Activated CD4-positive, CD25-positive, alpha-beta regulatory T cell treated with anti-CD3 and anti-CD28 coated beads, Interleukin-2, amount 50 U/mL, for 24 hours (primary cell): ENCODE results near the gene VPS35.

Experiments used
- ATAC-seq, 2 donors: fragments of 150-1000 bp; cut with Tn5 transposase; one replicate each; pipeline ENCODE4 v1.10.0; 2021; ENCODE audit warnings: mild to moderate bottlenecking in 1 of 2, moderate library complexity in 1 of 2

The VPS35 gene

DNA sequence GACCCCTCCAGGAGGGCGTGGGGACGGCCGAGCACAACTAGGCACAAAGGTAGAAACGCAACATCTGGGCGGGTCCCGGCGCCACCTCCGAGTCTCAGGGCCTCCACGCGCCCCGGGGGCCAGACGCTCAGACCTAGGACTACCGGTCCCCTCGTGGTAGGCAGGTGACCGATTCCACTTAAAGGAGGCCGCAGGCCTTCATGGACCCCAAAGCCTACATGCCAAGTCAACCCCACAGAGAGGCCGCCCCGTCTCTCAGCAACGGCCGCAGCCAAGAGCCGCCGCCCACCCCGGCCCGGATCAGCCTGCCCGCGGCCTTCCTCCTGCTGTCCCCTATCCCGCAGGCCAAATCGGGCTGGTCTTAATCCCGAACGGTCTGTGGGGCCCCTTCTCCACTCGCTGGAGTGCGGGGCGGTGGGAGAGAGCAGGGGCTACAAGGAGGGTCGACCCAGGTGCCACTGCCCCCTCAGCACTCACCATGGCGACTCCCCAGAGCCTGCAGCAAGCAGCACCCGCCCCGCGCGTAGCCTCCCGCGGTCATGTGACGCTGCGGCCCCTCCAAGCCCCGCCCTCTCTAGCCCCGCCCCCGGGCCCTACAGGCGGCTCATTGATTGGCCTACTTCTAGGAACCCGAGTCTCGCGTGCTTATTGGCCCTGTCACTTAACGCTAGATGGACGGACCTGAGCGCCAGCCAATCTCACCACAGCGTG, at the start of gene VPS35:
Gene VPS35, minus strand, starts transcription at position 525 of the 711 bp plus-strand sequence. Its CDS starts 45 bp downstream, at position 480.
- peak; percentile 91 to 92 for ATAC-seq

DNA sequence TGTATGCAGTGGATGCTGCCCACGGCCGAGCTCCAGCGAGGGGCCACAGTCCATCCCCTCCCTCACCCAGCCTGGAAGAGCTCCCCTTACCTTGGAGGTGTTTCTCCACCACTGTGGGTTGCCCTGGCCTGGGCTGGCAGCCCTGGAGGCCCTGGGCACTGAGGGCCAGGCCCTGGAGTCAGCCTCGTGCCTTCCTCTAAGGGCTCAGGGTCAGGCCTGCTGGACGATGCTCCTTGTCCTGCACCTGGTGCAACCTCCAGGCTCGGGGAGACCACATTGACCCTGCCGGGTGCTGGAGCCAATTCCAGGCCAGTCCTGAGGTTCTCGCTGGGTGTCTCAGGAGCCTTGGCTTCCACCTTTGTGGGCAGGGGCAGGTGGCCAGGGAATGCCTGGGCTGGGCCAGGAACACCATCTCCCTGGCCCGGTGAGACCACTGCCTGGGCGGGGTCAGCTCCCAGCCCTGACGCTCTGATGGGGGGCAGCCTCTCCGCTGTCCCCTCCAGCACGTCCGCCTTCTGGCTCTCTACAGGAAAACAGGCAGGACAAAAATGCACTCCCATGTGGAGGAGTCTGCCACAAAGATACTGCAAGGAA, 48.7 kb upstream of the VPS35 start:
- no peak for ATAC-seq

DNA sequence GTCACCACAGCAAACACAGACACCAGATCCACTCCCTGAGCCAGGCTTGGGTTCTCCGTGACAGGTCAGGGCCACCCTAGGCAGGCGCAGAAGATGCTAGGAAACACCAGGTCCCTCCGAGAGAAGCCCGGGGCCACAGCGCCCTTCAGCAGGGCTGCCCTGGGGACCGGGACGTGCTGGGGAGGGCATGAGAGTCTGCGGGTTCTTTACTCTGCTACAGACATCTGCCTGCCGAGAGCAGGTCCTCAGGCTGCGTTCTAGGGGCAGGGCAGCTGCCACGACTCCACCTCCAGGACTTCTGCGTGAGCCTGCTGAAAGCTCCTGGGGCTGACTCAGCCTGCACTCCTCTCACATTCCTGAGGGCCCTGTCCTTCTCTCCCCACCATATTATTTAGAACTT, 47.7 kb upstream of the VPS35 start:
- ATAC-seq: no peak

DNA sequence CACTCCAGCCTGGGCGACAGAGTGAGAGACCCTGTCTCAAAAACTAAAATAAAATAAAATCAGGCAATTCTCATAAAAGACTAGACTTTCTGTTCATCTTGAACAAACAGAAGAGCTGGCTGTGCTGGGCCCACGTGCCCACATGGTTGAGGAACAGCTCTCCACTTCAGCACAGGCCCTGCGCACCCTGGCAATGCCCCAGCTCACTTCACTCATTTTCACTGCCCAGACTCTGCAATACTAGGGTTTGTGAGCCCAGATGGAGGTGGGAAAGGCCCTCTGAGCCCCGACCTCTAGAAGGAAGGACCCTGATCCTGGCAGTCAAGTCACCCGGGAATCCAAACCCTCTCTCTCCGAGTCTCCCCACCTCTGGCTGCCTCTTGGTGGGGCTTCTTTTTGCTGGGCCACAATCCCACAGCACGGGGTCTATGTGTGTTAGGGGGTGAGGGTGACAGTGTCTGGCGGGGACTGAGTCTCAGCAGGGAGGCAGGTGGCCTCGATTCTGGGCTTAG, 44.4 kb upstream of the VPS35 start:
- ATAC-seq: no peak

DNA sequence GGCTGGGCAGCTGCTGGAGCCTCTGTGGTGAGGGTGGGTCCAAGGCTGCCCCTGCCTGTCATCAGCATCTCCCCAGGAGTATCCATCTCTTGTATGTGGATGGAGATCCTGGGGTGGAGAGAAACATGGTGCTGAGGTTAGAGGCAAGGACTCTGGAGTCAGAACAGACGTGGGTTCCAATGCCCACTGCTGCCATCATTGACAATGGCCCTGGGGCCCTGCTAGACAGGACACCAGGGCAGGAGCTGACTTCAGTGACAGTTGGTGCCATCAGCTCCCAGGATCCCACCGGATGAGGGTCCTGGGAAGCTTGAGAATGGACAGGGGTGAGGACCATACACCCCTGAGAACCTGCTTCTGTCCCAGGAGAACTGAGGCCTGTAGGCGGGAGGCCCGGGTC, 43.6 kb upstream of the VPS35 start:
- ATAC-seq: no peak

DNA sequence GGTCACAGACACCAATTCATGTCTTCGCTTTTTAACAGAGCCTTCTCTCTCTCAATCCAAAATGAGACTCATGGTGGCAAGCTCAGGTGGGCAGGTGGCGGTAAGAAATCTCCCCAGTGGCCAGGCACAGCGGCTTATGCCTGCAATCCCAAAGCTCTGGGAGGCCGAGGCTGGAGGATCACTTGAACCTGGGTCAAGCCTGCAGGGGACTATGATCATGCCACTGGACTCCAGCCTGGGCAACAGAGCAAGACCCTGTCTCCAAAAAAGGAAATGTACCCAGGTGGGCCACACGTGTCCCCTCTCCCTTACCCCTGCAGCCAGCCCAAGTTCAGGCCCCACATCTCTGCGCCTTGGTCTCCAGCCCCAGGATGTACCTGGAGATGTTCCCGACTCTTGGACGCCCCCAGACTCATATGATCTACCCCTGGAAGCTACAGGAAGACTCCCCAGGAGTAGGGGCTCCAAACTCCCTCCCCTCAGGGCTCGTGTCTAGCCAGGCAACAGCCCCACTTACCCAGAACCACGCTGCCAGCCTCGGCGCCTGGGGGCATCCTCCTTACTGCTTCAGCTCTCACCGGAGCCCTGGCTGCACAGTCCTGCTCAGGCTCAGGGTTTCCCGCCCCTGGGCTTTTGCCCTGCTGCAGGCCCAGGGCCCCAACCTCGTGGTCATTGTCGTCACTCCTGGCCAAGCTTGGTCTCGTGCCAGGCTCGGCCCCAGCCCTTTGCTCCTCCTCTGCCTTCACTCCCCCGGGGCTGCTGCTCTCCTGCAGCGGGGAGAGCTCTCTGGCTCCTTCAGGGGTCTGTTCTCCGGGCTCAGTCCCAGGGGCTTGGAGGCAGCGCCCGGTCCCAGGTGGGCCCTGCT, 42.9 kb upstream of the VPS35 start:
- no peak for ATAC-seq

DNA sequence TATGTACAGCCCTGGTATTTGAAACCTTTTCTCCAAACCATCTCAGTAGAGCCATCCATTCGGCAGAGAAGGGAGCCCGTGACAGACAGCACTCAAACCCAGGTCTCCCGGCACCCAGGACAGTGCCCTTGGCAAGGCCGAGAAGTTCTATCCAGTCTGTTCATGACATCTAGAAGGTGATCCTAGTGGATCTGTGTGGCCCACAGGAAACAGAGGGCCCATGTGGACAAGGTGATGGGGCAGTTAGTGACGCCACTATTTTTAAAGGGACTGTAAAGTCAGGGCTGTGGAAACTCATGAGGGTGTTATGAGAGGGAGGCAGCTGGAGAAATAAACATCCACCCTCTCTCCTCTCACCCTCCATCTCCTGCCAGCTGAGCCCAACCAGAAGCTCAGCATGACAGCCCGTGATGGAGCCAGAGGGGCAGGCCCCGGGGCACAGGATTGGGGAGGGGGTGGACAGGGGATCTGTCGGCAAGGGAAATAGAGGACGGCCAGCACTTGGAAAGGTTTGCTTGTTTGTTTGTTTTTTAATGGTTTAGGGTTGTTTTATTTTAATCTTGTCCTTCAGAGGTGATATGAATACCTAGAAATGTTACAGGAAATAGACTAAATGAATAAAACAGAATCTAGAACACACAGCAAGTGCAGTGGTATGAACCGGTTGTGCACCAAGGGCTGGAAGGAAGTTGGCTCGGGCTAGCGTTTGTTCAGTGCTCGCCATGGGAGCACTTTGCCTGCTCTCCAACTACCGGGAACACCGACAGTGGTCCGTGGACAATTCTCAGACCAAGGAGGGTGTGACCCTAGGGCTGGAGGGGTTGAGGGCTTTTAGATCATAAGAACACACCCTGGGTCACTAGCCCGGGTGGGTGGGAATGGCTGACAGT, 42.1 kb upstream of the VPS35 start:
- ATAC-seq: no peak

DNA sequence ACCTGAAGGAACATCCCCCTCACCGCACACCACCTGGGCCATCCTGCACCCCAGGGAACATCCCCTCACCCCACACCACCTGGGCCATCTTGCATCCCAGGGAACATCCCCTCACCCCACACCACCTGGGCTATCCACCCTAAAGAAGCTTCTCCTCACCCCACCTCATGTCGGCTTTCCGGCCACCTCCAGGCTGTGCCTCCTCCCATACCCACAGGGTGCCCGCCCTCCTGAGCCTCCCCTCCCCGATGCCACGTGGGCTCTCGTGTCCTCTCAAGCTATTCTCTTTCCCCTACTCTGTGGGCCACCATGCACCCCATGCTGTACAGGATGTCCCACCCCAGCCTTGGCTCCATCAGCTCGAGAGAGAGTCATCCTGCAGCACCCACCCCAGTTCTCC, 41.1 kb upstream of the VPS35 start:
- ATAC-seq: no peak

DNA sequence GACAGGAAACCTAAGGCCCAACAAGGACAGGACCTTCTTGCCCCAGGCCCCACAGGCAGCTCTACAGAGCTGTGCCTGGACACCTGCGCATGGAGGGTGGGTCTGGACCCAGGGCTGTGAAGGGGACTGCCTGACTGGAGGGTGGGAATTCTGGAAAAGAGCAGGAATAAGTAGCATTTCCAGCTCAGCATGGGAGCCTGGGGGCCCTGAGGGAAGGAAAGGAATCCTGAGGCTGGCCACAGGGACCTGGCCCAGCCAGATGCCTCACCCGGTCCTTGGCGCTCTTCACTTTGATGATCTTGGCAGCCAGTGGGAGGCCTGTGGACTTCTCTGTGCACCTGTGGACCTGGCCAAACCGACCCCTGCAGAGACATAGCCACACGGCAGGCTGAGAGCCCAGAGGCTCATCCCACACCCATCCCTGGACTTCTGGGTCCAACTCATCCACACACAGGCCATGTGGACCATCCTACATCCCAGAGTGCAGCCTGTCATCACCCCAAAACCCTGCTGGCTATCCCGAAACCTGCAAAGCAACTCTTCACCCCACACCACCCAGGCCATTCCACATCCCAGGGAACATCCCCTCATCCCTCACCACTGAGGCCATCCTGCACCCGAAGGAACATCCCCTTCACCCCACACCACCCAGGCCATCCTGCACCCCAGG, 40.5 kb upstream of the VPS35 start:
- ATAC-seq: no peak

DNA sequence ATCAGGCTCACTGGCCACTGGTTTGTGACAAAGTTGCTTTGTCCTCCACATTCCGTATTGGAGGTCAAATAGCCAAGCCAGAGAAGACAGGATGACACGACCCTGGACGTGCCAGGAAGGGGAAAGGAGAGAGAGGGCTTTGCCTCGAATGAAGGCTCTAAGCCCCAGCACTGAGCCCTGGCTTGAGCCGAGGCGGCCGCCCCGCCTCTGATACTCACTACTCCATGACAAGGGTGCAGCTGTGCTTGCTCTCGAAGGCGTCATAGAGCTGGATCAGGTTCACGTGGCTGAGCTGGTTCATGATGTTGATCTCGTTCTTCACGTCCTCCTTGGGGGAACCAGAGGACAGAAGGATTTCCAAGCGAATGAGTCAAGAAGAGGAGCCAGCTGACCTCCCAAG, 39.8 kb upstream of the VPS35 start:
- ATAC-seq: no peak

DNA sequence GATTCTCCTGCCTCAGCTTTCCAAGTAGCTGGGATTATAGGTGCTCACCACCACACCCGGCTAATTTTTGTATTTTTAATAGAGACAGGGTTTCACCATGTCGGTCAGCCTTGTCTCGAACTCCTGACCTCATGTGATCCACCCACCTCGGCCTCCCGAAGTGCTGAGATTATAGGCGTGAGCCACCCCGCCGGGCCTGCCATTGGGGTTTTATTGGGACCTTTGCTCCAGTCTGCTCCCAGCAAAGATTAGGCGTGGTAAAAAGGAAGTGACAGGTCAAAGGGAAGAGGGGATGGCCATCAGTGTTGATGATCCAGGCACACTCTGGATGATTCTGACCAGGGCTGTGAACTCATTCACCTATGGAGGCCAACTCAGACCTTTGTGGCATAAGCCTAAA, 38.7 kb upstream of the VPS35 start:
- no peak for ATAC-seq

DNA sequence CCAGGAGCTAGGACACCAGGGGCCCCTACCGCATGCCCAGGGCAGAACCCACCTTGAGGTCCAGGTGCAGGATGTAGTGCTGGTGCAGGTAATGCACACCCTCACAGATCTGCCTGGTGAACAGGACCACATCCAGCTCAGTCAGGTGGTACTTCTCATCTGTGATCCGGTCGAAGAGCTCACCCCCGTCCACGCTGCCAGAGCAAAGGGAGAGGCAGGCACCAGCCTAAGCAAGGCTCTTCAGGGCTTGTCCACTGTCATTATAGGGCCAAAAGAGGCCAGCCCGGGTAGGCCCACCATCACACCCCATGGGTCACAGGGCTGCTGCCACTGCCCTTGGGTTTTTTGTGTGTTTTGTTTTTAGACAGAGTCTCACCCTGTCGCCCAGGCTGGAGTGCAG, 38.2 kb upstream of the VPS35 start:
- no peak for ATAC-seq

DNA sequence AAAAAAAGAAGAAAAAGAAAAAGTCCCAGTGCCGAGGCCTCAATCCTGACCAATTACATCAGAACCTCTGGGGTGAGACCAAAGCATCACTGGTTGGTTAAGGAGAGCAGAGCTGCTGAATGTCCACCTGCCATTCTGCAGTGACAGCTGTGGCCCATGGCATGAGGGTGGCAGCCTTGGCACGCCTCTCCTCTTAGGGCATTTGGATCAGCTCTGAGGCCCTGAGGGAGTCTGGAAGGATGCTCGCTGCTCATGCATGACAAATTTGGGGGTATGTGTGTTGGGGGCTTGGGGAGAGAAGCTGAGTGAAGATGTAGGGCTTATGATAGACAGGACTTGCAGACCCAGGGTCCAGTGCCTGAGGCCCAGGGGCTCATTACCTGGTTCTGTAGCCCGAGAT, 32.9 kb upstream of the VPS35 start:
- no peak for ATAC-seq

DNA sequence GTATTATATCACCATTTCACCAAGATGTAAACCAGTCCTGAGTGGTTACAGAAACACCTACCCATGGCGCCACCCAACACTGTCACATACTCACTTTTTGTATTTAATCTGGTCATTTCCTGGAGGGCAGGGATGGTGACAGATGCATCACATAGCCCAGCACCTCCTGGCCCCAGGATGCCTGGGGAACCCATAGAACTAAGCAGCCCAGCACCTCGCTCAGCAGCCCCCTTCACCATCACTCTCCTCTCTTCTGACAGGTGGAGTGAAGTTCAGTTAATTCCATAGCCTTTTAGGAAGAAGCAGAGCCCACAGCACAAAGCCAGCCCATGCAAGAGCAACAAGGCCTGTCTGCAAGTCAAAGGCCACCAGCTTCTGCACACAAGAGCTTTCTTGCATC, 31.6 kb upstream of the VPS35 start:
- no peak for ATAC-seq

DNA sequence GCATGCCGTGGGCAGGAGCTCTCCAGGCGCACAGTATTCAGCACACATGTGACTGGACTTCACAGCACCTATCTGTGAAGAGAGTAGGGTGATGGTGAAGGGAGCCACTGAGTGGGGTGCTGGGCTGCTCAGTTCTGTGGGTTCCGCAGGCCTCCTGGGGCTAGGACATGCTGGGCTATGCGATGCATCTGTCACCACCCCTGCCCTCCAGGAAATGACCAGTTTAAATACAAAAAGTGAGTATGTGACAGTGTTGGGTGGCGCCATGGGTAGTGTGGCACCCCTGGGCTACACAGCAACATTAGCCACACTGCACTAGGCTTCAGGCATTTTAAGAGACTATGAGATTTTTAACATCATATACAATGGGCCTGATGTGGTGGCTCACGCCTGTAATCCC, 30.6 kb upstream of the VPS35 start:
- no peak for ATAC-seq

DNA sequence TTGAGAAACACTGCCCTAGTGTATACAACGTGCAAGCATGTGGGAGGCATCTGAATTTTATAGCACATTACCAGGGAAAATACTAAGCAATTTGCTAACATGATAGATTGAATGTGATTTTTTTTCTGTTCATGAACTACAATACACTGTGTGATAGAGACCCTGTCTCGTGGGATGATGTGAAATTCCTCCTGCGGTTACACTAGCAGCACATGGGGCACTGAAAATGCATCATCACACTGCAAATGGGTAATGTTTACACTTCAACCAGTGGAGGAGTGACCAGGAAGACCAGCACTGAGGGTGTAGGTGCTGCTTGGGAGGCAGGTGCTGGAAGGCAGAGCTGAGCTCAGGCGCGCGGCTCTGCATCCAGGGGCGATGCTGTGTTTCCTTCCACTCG, 29.2 kb upstream of the VPS35 start:
- no peak for ATAC-seq

DNA sequence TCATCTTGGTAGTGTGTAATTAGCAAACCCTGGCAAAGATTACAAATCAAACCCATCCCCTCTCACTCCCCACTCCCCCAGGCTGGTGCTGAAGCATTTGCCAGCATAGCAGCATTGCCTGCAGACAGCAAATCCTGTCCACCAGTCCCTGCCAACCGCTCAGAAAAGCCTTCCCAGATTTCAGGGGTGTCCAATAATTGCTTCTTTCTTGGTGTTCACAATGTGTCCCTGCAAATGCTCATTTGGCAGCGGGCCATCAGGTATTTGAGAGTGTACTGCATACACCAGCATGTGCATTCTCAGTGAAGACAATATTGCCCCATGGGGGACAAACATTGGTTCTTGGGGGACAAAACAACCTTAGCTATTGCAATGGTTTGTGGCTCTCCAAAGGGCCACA, 28.7 kb upstream of the VPS35 start:
- ATAC-seq: no peak

DNA sequence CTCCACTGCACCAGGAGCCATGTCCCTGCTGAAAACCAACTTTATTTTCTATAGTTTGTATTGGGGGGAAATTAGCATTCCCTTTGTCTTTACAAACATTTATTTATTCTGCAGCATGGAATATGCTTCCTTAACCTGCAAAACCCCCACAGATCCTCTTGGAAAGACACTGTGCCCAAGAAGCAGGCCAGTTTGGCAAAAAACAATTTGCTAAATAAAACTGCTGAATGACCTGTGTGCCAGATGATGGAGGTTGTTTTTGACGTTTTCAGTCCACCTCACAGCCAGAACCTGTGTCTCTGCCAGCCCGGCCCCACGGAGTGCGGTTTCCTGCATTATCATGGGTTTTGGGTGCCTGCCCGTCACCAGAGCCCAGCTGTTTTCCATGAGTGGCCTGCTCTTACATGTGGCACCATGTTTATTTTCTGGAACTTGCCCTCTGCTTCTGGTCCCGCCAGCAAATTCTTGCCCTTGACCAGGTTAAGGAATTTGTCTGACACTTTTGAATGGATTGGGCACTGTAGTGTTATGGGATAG, 26.9 kb upstream of the VPS35 start:
- ATAC-seq: no peak

DNA sequence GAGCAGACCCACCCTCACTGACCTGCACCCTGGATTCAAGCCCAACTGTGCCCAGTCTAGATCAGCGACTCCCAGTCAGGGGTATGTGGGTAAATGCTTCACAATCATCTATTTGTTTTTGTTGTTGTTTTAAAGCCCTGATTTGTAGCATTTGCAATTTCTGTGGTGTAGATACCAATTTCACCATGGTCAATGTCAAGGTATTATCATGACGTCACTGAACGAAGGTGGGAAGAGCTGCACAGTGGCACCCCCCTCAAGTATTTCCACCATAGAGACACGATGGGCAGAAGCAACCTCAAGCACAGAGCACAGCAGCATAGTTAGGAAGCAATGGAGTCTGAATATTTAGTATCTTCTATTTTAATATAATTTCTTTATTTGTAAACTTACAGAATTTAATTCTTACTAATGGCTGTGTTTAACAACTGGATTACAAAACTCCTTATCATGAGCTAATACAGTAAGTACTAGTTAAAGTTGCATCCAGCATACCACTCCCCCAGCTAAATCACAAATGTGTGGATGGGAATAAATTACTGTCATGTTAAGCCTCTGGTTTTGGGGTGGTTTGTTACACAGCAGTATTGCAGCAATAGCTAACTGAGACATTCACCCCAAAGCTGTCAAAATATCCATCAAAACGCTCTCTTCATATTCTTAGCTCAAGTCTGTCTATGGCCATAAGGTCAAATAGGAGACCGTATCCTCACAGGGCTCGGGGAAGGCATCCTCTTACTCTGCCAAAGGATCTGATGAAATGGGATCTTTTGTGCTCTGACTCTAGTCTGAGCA, 26.0 kb upstream of the VPS35 start:
- ATAC-seq: no peak

DNA sequence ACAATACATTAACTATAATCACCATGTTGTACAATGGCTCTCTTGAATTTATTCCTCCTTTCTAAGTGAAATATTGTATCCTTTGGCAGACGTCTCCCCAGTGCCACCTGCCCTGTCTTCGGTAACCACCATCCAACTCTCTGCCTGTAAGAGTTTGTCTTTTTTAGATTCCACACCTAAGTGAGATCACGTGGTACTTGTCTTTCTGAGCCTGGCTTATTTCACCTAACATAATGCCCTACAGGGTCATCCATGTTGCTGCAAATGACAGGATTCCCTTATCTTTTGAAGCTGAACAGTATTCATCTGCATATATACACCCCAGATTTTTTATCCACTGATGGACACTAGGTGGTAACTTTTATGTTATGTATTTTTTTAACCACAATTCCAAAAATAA, 24.7 kb upstream of the VPS35 start:
- ATAC-seq: no peak

DNA sequence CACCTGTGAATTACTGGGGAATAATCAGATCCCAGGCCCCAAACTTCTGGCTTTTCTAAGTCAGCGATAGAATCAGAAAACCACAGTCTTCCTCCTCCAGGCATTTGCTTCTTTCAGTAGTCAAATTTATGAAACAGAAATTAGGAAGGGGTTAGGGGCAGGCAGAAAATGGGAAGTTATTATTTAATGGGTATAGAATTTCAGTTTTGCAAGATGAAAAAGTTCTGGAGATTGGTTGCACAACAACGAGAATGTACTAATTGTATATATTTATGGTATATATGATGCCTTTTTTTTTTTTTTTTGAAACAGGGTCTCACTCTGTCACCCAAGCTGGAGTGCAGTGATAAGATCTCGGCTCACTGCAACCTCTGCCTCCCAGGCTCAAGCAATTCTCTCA, 23.9 kb upstream of the VPS35 start:
- no peak for ATAC-seq
